Measurements from ENCODE around the gene CAND2.
"Not testable (repeated sequence)": the region's sequence is repeated elsewhere in the genome, so short reads cannot be mapped to it uniquely, and the experiment has no call there.

CAND2 gene

GRCh38 chr3:12869035-12869621 lies 72.6 kb downstream of the CAND2 start:
- peaks cover 0 to 6% of the 10 kb centered on the region in 2 donors for H3K27me3 ChIP-seq (ENCODE audit: control insufficient read depth in 1 of 2, insufficient read depth in 2 of 2, low read length in 2 of 2)
- no peaks in the 10 kb centered on the region for H3K36me3 ChIP-seq (ENCODE audit: insufficient read depth, low read length)
- peaks cover 5% of the 10 kb centered on the region for H3K4me1 ChIP-seq (ENCODE audit: insufficient read depth, low read length)
- no peaks in the 10 kb centered on the region for H3K9me3 ChIP-seq (ENCODE audit: low read length)
- no peak overlapping the region for H3K9ac ChIP-seq (ENCODE audit: low read length)
- no peak overlapping the region for H3K27ac ChIP-seq (ENCODE audit: low read depth, low read length)
- no peak overlapping the region for H3K4me3 ChIP-seq (ENCODE audit: low read depth in 1 of 2, low read length in 2 of 2)

- Histone ChIP-seq H3K27ac (ENCODE audit: low read depth, low read length) (no peak overlapping the region), H3K36me3 (ENCODE audit: insufficient read depth, low read length) (no peaks in the 10 kb centered on the region), H3K9ac (ENCODE audit: low read length) (no peak overlapping the region), H3K27me3 (ENCODE audit: control insufficient read depth in 1 of 2, insufficient read depth in 2 of 2, low read length in 2 of 2) (peaks cover 0 to 6% of the 10 kb centered on the region in 2 donors), H3K4me1 (ENCODE audit: insufficient read depth, low read length) (peaks cover 5% of the 10 kb centered on the region), H3K9me3 (ENCODE audit: low read length) (no peaks in the 10 kb centered on the region), H3K4me3 (ENCODE audit: low read depth in 1 of 2, low read length in 2 of 2) (no peak overlapping the region)
These were observed 74.5 kb downstream of the CAND2 start for GRCh38 chr3:12870942-12871341.

- Histone ChIP-seq H3K27me3 (ENCODE audit: control insufficient read depth in 1 of 2, insufficient read depth in 2 of 2, low read length in 2 of 2) (peaks cover 0 to 6% of the 10 kb centered on the region in 2 donors), H3K9me3 (ENCODE audit: low read length) (no peaks in the 10 kb centered on the region), H3K4me1 (ENCODE audit: insufficient read depth, low read length) (peaks cover 8% of the 10 kb centered on the region), H3K27ac (ENCODE audit: low read depth, low read length) (no peak overlapping the region), H3K4me3 (ENCODE audit: low read depth in 1 of 2, low read length in 2 of 2) (no peak overlapping the region), H3K36me3 (ENCODE audit: insufficient read depth, low read length) (no peaks in the 10 kb centered on the region), H3K9ac (ENCODE audit: low read length) (no peak overlapping the region)
These were observed 75.0 kb downstream of the CAND2 start for GRCh38 chr3:12871404-12871983.

- peaks cover 4% of the 10 kb centered on the region for H3K4me1 ChIP-seq (ENCODE audit: insufficient read depth, low read length)
- no peak overlapping the region for H3K9ac ChIP-seq (ENCODE audit: low read length)
- no peaks in the 10 kb centered on the region for H3K36me3 ChIP-seq (ENCODE audit: insufficient read depth, low read length)
- no peaks in the 10 kb centered on the region for H3K9me3 ChIP-seq (ENCODE audit: low read length)
- H3K4me3 ChIP-seq (ENCODE audit: low read depth in 1 of 2, low read length in 2 of 2), result peak overlapping the region in 1 of 2 donors; percentile 38
- H3K27ac ChIP-seq (ENCODE audit: low read depth, low read length), result no peak overlapping the region
- H3K27me3 ChIP-seq (ENCODE audit: control insufficient read depth in 1 of 2, insufficient read depth in 2 of 2, low read length in 2 of 2), result no peaks in the 10 kb centered on the region
These were observed 79.7 kb downstream of the CAND2 start for GRCh38 chr3:12875857-12876836.

GRCh38 chr3:12877040-12877439 lies 80.6 kb downstream of the CAND2 start:
- Histone ChIP-seq H3K9ac (ENCODE audit: low read length) (no peak overlapping the region), H3K27me3 (ENCODE audit: control insufficient read depth in 1 of 2, insufficient read depth in 2 of 2, low read length in 2 of 2) (no peaks in the 10 kb centered on the region), H3K27ac (ENCODE audit: low read depth, low read length) (no peak overlapping the region), H3K4me1 (ENCODE audit: insufficient read depth, low read length) (peaks cover 4% of the 10 kb centered on the region), H3K9me3 (ENCODE audit: low read length) (no peaks in the 10 kb centered on the region), H3K4me3 (ENCODE audit: low read depth in 1 of 2, low read length in 2 of 2) (no peak overlapping the region), H3K36me3 (ENCODE audit: insufficient read depth, low read length) (no peaks in the 10 kb centered on the region)

GRCh38 chr3:12878141-12878574 lies 81.7 kb downstream of the CAND2 start:
- H3K36me3 ChIP-seq (ENCODE audit: insufficient read depth, low read length), result no peaks in the 10 kb centered on the region
- no peak overlapping the region for H3K27ac ChIP-seq (ENCODE audit: low read depth, low read length)

GRCh38 chr3:12878758-12879157 lies 82.3 kb downstream of the CAND2 start:
- not testable (repeated sequence) for H3K27me3 ChIP-seq (ENCODE audit: control insufficient read depth in 1 of 2, insufficient read depth in 2 of 2, low read length in 2 of 2); H3K27ac ChIP-seq (ENCODE audit: low read depth, low read length); H3K9me3 ChIP-seq (ENCODE audit: low read length)

More at GRCh38 chr3:12878141-12878574, 81.7 kb downstream of the CAND2 start:
- Histone ChIP-seq H3K4me1 (ENCODE audit: insufficient read depth, low read length) (peaks cover 4% of the 10 kb centered on the region), H3K27me3 (ENCODE audit: control insufficient read depth in 1 of 2, insufficient read depth in 2 of 2, low read length in 2 of 2) (no peaks in the 10 kb centered on the region), H3K4me3 (ENCODE audit: low read depth in 1 of 2, low read length in 2 of 2) (no peak overlapping the region), H3K9me3 (ENCODE audit: low read length) (no peaks in the 10 kb centered on the region), H3K9ac (ENCODE audit: low read length) (no peak overlapping the region)

GRCh38 chr3:12879191-12879815 lies 82.8 kb downstream of the CAND2 start:
- H3K27me3 ChIP-seq (ENCODE audit: control insufficient read depth in 1 of 2, insufficient read depth in 2 of 2, low read length in 2 of 2), result no peaks in the 10 kb centered on the region
- H3K9me3 ChIP-seq (ENCODE audit: low read length), result no peaks in the 10 kb centered on the region
- no peak overlapping the region for H3K4me3 ChIP-seq (ENCODE audit: low read depth in 1 of 2, low read length in 2 of 2)
- H3K27ac ChIP-seq (ENCODE audit: low read depth, low read length), result no peak overlapping the region
- no peaks in the 10 kb centered on the region for H3K36me3 ChIP-seq (ENCODE audit: insufficient read depth, low read length)
- no peak overlapping the region for H3K9ac ChIP-seq (ENCODE audit: low read length)
- H3K4me1 ChIP-seq (ENCODE audit: insufficient read depth, low read length), result peaks cover 12% of the 10 kb centered on the region

More at GRCh38 chr3:12878758-12879157, 82.3 kb downstream of the CAND2 start:
- not testable (repeated sequence) for H3K9ac ChIP-seq (ENCODE audit: low read length); H3K4me1 ChIP-seq (ENCODE audit: insufficient read depth, low read length); H3K36me3 ChIP-seq (ENCODE audit: insufficient read depth, low read length); H3K4me3 ChIP-seq (ENCODE audit: low read depth in 1 of 2, low read length in 2 of 2)

GRCh38 chr3:12881858-12882257 lies 85.4 kb downstream of the CAND2 start:
- not testable (repeated sequence) for H3K4me3 ChIP-seq (ENCODE audit: low read depth in 1 of 2, low read length in 2 of 2); H3K9ac ChIP-seq (ENCODE audit: low read length); H3K9me3 ChIP-seq (ENCODE audit: low read length); H3K27ac ChIP-seq (ENCODE audit: low read depth, low read length); H3K27me3 ChIP-seq (ENCODE audit: control insufficient read depth in 1 of 2, insufficient read depth in 2 of 2, low read length in 2 of 2); H3K36me3 ChIP-seq (ENCODE audit: insufficient read depth, low read length)
- peaks cover 14% of the 10 kb centered on the region for H3K4me1 ChIP-seq (ENCODE audit: insufficient read depth, low read length)

- Histone ChIP-seq H3K4me3 (ENCODE audit: low read depth in 1 of 2, low read length in 2 of 2) (no peak overlapping the region), H3K36me3 (ENCODE audit: insufficient read depth, low read length) (no peaks in the 10 kb centered on the region), H3K27me3 (ENCODE audit: control insufficient read depth in 1 of 2, insufficient read depth in 2 of 2, low read length in 2 of 2) (no peaks in the 10 kb centered on the region), H3K9ac (ENCODE audit: low read length) (no peak overlapping the region), H3K4me1 (ENCODE audit: insufficient read depth, low read length) (peaks cover 14% of the 10 kb centered on the region), H3K27ac (ENCODE audit: low read depth, low read length) (no peak overlapping the region), H3K9me3 (ENCODE audit: low read length) (no peaks in the 10 kb centered on the region)
These were observed 86.1 kb downstream of the CAND2 start for GRCh38 chr3:12882336-12883310.
